B cell (primary cell): ENCODE measurements around the gene SULT1C4. TPM values are rescaled to one million over a fixed set of nuclear protein-coding genes. Genes with fewer than 3 reads are reported as not detected.

Source experiments
- ATAC-seq: fragments of 200-7000 bp; cut with Tn5 transposase; one replicate; pipeline ENCODE4 v1.10.0; 2021; ENCODE audit warnings: low read depth, mild to moderate bottlenecking, moderate number of reproducible peaks, moderate library complexity
- CTCF ChIA-PET: fragments of 350-600 bp; sonication (Branson Sonifier 250); formaldehyde crosslinking; loops from one replicate; lab custom pipeline; 2021; ENCODE audit warnings: antibody characterized with exemption, inconsistent platforms; lab: Charles Lee
- POLR2A ChIA-PET: fragments of 350-600 bp; sonication (Branson Sonifier 250); formaldehyde crosslinking; loops from one replicate; lab custom pipeline; 2021; ENCODE audit warnings: antibody characterized with exemption; lab: Charles Lee
- DNase-seq: peaks from one replicate; pipeline ENCODE4 v3.0.0; 2013
- H2AFZ ChIP-seq: 2 replicates; pipeline ENCODE4 v1.6.1; 2012; ENCODE audit warnings: mild to moderate bottlenecking, low read depth, low read length; ENCODE audit not compliant: insufficient read depth, poor library complexity, severe bottlenecking
- H3K27ac ChIP-seq, 2 donors: 1 replicate in 1 of 2; 2 replicates in 1 of 2; pipeline ENCODE4 v1.5.1; 2012 to 2013; ENCODE audit warnings: low read length in 2 of 2, mild to moderate bottlenecking in 2 of 2, moderate library complexity in 1 of 2
- H3K27me3 ChIP-seq, 4 experiments: fragments of 200-600 bp in 1 of 4; sonication (generic) in 1 of 4; replicated peaks in 1 of 4; 1 replicate in 2 of 4; 2 replicates in 2 of 4; pipeline versions ENCODE4 v1.6.1 to v1.7.0; 2013 to 2016; ENCODE audit warnings: low read length in 3 of 4, mild to moderate bottlenecking in 2 of 4, mixed read lengths in 1 of 4, moderate library complexity in 1 of 4; ENCODE audit not compliant: insufficient read depth in 4 of 4, control insufficient read depth in 3 of 4; ENCODE audit errors: control extremely low read depth in 1 of 4
- H3K36me3 ChIP-seq, 2 experiments: replicated peaks in 1 of 2; 1 replicate in 1 of 2; 2 replicates in 1 of 2; pipeline versions ENCODE4 v1.6.1 to v1.7.1; 2013; ENCODE audit warnings: low read length in 1 of 2; ENCODE audit not compliant: insufficient read depth in 2 of 2, control insufficient read depth in 1 of 2; ENCODE audit errors: control extremely low read depth in 1 of 2, extremely low read depth in 1 of 2
- H3K4me1 ChIP-seq, 2 donors: fragments of 200-600 bp in 1 of 2; sonication (generic) in 1 of 2; 1 replicate in 1 of 2; 2 replicates in 1 of 2; pipeline versions ENCODE4 v1.5.1 to v1.6.1; 2013 to 2017; ENCODE audit warnings: low read length in 2 of 2; ENCODE audit not compliant: control insufficient read depth in 2 of 2, insufficient read depth in 2 of 2
- H3K4me2 ChIP-seq: replicated peaks from 2 replicates; pipeline ENCODE3; 2012; ENCODE audit warnings: mild to moderate bottlenecking, low read depth, low read length; ENCODE audit not compliant: poor library complexity, severe bottlenecking
- H3K4me3 ChIP-seq, 5 experiments: fragments of 200-600 bp in 1 of 5; sonication (generic) in 1 of 5; 1 replicate in 3 of 5; 2 replicates in 2 of 5; pipeline versions ENCODE4 v1.5.1 to v1.7.0; 2011 to 2016; ENCODE audit warnings: low read length in 4 of 5, mild to moderate bottlenecking in 4 of 5, low read depth in 2 of 5, control low read depth in 1 of 5, moderate library complexity in 1 of 5; ENCODE audit not compliant: insufficient read depth in 1 of 5; ENCODE audit errors: control extremely low read depth in 1 of 5, extremely low read depth in 1 of 5
- H3K79me2 ChIP-seq: fragments of 200-600 bp; sonication (generic); one replicate; pipeline ENCODE4 v1.6.0; 2016; ENCODE audit warnings: low read length; ENCODE audit not compliant: control insufficient read depth, insufficient read depth
- H3K9ac ChIP-seq: fragments of 200-600 bp; sonication (generic); 2 replicates; pipeline ENCODE4 v1.6.1; 2017; ENCODE audit warnings: mild to moderate bottlenecking, low read length, moderate library complexity
- H3K9me3 ChIP-seq, 3 donors: one replicate each; pipeline versions ENCODE4 v1.6.1 to v1.7.1; 2013; ENCODE audit warnings: low read length in 2 of 3; ENCODE audit not compliant: control insufficient read depth in 2 of 3, insufficient read depth in 1 of 3; ENCODE audit errors: control extremely low read depth in 1 of 3
- H4K20me1 ChIP-seq: 2 replicates; pipeline ENCODE4 v1.6.0; 2012; ENCODE audit warnings: mild to moderate bottlenecking, low read length; ENCODE audit not compliant: insufficient read depth, control insufficient read depth, poor library complexity, severe bottlenecking
- H3K27ac Mint-ChIP-seq: one replicate; pipeline ENCODE4 v1.8.0; 2021; ENCODE audit warnings: mixed read lengths
- H3K27me3 Mint-ChIP-seq: one replicate; pipeline ENCODE4 v1.8.0; 2021; ENCODE audit warnings: mixed read lengths
- H3K4me1 Mint-ChIP-seq: one replicate; pipeline ENCODE4 v1.8.0; 2021; ENCODE audit warnings: mixed read lengths
- H3K4me3 Mint-ChIP-seq: one replicate; pipeline ENCODE4 v1.8.0; 2021; ENCODE audit warnings: mixed read lengths
- H3K9me3 Mint-ChIP-seq: one replicate; pipeline ENCODE4 v1.8.0; 2022; ENCODE audit warnings: mixed read lengths; ENCODE audit not compliant: insufficient read depth
- CTCF ChIP-seq: fragments of 200-600 bp; IDR thresholded peaks from one replicate; pipeline ENCODE4 v1.8.0; 2022; ENCODE audit warnings: antibody characterized with exemption, mild to moderate bottlenecking
- EZH2 ChIP-seq: IDR thresholded peaks from 2 replicates; pipeline ENCODE4 v1.6.1; 2012; ENCODE audit warnings: borderline replicate concordance, low read depth, mild to moderate bottlenecking, moderate library complexity, low read length; ENCODE audit not compliant: insufficient read depth, poor library complexity, severe bottlenecking
- WGBS: methylation state at CpG from one replicate; pipeline ENCODE4 v1.1.5; 2013; ENCODE audit warnings: missing lambda C conversion rate; ENCODE audit not compliant: insufficient coverage; 5-methylcytosine and 5-hydroxymethylcytosine counted together
- intact Hi-C: fragments of 100-400 bp; cut with micrococcal nuclease; formaldehyde crosslinking; loops from one replicate; pipeline ENCODE4 v1.10.0; 2022
- polyA plus RNA-seq: library from polyadenylated mRNA; depleted of rRNA; stranded (reverse); fragments of >200 nt; gene quantifications from 2 replicates; pipeline ENCODE4 v1.2.3, GENCODE V29; 2012
- total RNA-seq, 2 donors: library from RNA; stranded (reverse); fragments of 120-200 nt in 1 of 2; gene quantifications; 1 replicate in 1 of 2; 2 replicates in 1 of 2; pipeline versions ENCODE4 v1.2.3 to v1.2.4, GENCODE V29; 2013 to 2022

SULT1C4 gene
- total and polyA plus RNA-seq, 2 donors (not counting 1 experiment from before 2014, with no cell fraction given): not detected

GRCh38 chr2:108413711-108414095 is 35.9 kb downstream of the SULT1C4 start:
- ATAC-seq: no peak
- ChIA-PET CTCF (no interaction called here), POLR2A (no interaction called here)
- Mint-ChIP-seq H3K9me3 (no peaks in the 10 kb centered on the region), H3K27me3 (peaks cover 6% of the 10 kb centered on the region), H3K4me1 (no peaks in the 10 kb centered on the region), H3K4me3 (no peak overlapping the region), H3K27ac (no peak overlapping the region)
- H4K20me1 ChIP-seq: no peaks in the 10 kb centered on the region
- H3K27ac ChIP-seq: no peak overlapping the region
- no peaks in the 10 kb centered on the region for H3K36me3 ChIP-seq
- no peak for DNase-seq
- H3K79me2 ChIP-seq: no peaks in the 10 kb centered on the region
- H3K4me2 ChIP-seq: no peak overlapping the region
- H3K4me1 ChIP-seq: no peaks in the 10 kb centered on the region
- WGBS: no CpG with 5 or more reads among the region's 1 CpG
- no peaks in the 10 kb centered on the region for H3K9me3 ChIP-seq
- no peak overlapping the region for H3K9ac ChIP-seq
- intact Hi-C loops: no loop called here
- no peak overlapping the region for H2AFZ ChIP-seq
- no peaks in the 10 kb centered on the region for H3K27me3 ChIP-seq
- TF ChIP-seq EZH2 (no peak), CTCF (no peak)
- H3K4me3 ChIP-seq: no peak overlapping the region

DNA sequence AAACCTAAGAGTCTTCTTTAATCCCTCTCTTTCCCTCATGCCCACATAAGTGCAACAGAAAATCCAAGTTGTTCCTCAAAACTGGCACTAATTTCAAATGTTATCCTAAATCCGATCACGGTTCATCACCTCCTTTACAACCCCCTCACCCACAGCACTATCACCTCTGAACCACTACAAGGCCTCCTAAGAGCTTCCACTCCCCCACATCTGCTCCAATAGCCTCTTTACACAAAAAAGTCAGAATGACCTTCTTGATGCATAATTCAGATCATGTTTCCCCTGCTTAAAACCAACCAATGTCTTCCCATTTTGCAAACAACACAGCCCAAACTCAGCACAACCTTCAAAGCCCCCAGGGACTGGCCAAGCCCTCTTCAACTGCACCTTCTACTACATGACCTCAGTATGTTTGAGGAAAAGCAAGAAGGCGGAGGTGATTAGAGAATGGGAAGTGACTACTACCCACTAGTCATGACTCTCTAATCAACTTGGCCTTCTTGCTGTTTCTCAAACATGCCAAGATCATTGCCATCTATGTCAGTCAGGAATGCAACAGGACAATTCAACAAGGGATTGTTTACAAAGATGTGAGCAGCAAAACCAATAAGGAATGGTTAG is 36.6 kb downstream of the SULT1C4 start:
- Histone ChIP-seq H2AFZ (no peak overlapping the region), H3K79me2 (no peaks in the 10 kb centered on the region), H3K27ac (no peak overlapping the region), H3K9ac (no peak overlapping the region), H3K36me3 (no peaks in the 10 kb centered on the region), H3K4me2 (no peak overlapping the region), H4K20me1 (no peaks in the 10 kb centered on the region), H3K4me1 (no peaks in the 10 kb centered on the region), H3K9me3 (no peaks in the 10 kb centered on the region), H3K4me3 (no peak overlapping the region), H3K27me3 (no peaks in the 10 kb centered on the region)
- Mint-ChIP-seq H3K4me1 (no peaks in the 10 kb centered on the region), H3K27ac (no peak overlapping the region), H3K4me3 (no peak overlapping the region), H3K27me3 (peaks cover 1% of the 10 kb centered on the region), H3K9me3 (no peaks in the 10 kb centered on the region)
- TF ChIP-seq EZH2 (no peak), CTCF (no peak)
- DNase-seq (no peak), ATAC-seq (no peak)
- intact Hi-C loops: no loop called here
- WGBS: 91% methylated on average over 3 of the region's 3 CpGs
- ChIA-PET POLR2A (no interaction called here), CTCF (no interaction called here)
